ENCODE measurements around the gene YRDC.
"Not testable (repeated sequence)": the region's sequence is repeated elsewhere in the genome, so short reads cannot be mapped to it uniquely, and the experiment has no call there.

Gene YRDC

GRCh38 chr1:37771440-37771839 lies 36.6 kb downstream of the YRDC start:
- not testable (repeated sequence) for DNase-seq (ENCODE audit: low read depth in 2 of 2)

GRCh38 chr1:37767488-37767887 lies 40.5 kb downstream of the YRDC start:
- DNase-seq (ENCODE audit: low read depth in 2 of 2) = no peak

DNA sequence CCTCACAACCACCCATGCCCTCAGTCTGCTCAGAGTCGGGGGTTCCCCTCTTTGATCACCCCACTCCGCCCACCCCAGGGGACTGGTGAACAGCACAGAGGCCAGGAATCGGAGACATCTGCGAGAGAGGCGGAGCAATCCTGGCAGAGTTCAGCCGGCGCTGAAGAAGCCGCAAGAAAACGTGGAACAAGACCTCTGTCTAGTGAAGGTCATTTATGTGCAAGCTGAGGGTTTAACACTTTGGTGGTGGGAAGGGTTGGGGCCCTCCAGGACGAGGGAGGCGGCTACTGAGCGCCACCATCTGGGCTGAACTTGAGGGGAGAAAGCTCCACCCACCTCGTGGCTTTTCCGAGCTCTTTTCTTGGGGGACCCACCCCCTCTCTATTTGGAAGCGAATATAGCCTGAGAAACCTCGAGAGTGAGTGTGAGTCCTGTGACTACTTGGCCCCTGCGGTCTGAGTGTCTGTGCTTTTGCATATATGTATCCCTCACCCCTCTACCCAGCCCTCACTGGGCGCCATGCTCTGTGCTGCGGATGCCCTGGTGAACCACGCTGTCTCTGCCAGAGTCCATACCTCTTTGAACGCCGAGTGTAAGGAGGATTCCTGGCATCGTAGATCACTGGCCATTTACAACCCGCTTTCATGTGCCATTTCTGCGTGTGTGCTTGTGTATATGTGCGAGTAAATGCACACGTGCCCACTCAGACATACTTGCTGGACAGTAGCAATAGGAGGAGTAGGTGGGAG lies 41.9 kb downstream of the YRDC start:
- no peak for DNase-seq (ENCODE audit: low read depth in 2 of 2)

DNA sequence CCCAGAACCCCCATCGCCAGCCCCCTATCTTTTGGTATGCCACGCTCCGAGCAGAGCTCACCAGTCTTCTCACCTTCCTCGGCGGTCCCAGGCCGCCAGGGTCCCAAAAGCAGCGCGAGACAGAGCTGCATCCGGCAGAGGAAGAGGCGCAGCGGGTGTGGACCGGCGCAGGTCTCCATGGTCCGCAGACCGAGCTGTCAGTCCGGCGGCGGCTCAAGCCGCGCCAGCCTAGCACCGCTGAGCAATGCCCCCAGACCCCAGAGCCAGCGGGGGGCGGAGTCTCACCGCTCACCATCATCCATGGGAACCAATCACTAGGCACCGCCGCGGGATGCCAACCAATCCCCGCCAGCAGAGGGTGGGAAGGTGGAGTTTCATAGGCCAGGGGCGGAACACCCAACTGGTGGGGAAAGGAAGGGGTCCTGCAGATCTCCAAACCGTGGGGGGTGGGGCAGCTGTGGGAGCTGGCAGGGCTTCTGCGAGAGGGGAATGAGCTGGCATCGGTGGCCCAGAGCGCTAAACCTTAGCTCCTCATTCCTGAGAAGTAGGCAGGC lies 43.0 kb downstream of the YRDC start, which contains the start of gene EPHA10:
EPHA10 (minus strand) TSS at position 233 of the 554 bp plus-strand sequence; CDS start at position 179, 54 bp downstream.
- DNase-seq (ENCODE audit: low read depth in 2 of 2) = no peak

GRCh38 chr1:37764414-37764825 lies 43.6 kb downstream of the YRDC start:
- DNase-seq (ENCODE audit: low read depth in 2 of 2) = peak in 1 of 2 experiments; percentile 8

GRCh38 chr1:37763791-37764413 lies 44.1 kb downstream of the YRDC start:
- DNase-seq (ENCODE audit: low read depth in 2 of 2) = no peak

GRCh38 chr1:37762516-37762915 lies 45.5 kb downstream of the YRDC start:
- no peak for DNase-seq (ENCODE audit: low read depth in 2 of 2)

DNA sequence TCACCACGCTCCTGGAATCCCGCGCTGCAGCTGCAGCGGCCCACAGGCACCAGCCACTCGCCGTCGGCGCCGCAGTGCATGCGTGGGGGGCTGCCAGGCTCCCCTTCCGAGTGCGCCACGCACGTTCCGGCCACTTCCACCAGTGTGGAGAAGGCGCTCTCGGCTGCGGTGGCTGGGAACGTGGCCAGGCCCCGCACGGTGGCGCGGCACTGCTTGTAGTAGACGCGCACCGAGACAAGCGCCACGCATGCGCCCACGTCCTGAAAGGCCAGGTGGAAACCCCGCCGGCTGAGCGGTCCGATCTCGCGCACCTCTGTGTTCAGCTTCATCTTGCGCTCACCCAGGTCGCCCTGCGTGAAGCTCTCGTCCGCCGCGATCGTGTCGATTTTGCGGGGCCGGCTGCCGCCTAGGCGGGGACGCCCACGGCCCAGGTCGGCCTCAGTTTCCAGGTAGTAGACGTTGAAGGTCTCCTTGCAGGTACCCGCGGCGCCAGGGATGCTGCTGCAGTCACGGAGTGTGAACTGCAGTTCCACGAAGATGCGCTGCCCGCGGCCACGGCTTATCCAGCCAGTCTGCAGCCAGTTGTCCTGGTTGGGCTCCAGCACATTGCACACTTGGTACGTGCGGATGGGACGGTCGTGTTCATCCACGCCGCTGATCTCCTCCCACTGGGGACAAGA lies 46.5 kb downstream of the YRDC start:
- no peak for DNase-seq (ENCODE audit: low read depth in 2 of 2)

GRCh38 chr1:37759451-37759850 lies 48.6 kb downstream of the YRDC start:
- no peak for DNase-seq (ENCODE audit: low read depth in 2 of 2)

- no peak for DNase-seq (ENCODE audit: low read depth in 2 of 2)
Observed at GRCh38 chr1:37755951-37756560, 52.0 kb downstream of the YRDC start.

DNA sequence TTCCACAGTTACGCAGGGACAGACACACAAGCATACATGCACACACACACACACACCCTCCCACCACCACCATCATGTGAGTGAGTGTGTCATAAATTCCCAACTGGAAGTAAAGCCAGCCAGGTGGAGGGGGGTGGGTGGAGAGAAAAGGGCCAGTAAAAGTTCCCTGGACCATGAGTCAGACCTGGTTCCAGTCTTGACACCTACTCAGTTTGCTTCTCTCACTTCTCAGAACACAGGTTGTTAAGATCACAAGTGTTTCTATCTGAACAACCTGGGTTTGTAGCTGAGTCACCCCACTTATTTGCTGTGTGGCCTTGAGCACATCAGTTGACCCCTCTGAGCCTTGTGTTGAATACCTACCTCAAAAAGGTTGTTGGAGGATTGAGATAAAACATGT lies 52.7 kb downstream of the YRDC start:
- no peak for DNase-seq (ENCODE audit: low read depth in 2 of 2)

DNA sequence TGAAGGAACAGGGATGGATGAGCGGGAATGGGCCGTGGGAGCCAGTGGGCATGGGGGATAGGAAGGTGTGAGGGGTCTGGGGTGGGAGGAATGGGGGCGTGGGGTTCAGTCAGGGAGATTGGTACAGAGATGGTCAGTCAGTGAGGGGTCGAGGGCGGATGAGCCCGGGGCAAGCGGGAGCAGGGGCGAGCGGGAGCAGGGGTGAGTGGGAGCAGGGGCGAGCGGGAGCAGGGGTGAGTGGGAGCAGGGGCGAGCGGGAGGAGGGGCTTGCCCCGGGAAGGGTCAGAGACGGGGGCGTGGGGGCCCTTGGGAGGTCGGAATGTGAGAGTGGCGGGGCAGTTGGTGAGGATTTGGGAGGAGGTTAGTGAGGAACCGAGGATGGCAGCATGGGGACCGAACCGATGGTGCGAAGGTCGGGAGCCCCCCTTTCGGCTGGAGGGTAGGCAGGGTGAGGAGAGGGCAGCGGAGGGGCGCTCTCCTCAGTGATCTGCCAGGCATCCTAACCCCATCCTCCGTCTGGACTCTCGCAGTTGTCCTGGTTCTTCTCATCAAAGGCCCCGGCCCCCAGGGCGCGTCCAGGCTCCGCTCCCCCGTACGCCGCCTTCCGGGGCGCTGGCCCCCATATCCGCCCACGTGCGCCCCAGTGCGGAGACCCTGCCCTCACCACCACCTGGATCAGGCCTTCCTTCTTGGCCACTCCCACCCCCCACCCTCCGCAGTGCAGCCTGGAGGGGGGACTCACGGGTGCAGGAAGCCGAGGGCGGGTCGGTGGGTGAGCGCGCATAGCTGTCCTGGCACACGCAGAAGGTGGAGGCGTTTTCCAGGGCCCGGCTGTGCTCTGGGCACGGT lies 54.3 kb downstream of the YRDC start:
- DNase-seq (ENCODE audit: low read depth in 2 of 2) = no peak
